H9 (cell line): ENCODE data around the gene ACVR1C. TPM values are rescaled to one million over a fixed set of nuclear protein-coding genes. Genes with fewer than 3 reads are reported as not detected.

Experiments
- DNase-seq: peaks from one replicate; pipeline ENCODE4 v3.0.0-alpha.2; 2017
- H2AFZ ChIP-seq: one replicate; pipeline ENCODE4 v1.6.1; 2013; ENCODE audit warnings: mild to moderate bottlenecking, low read length, control low read depth, moderate library complexity
- H2AK5ac ChIP-seq: 2 replicates; pipeline ENCODE4 v1.6.1; 2013; ENCODE audit warnings: low read length, control low read depth, mixed read lengths; ENCODE audit not compliant: insufficient read length
- H2BK120ac ChIP-seq: one replicate; pipeline ENCODE4 v1.6.1; 2013; ENCODE audit warnings: low read depth, mild to moderate bottlenecking, low read length, control low read depth, inconsistent platforms; ENCODE audit not compliant: poor library complexity, severe bottlenecking
- H2BK12ac ChIP-seq: 2 replicates; pipeline ENCODE4 v1.6.1; 2013; ENCODE audit warnings: low read length, control low read depth, mixed read lengths, low read depth; ENCODE audit not compliant: insufficient read length
- H2BK15ac ChIP-seq: 2 replicates; pipeline ENCODE4 v1.6.1; 2013; ENCODE audit warnings: low read depth, low read length, control low read depth
- H2BK20ac ChIP-seq: one replicate; pipeline ENCODE4 v1.6.1; 2013; ENCODE audit warnings: low read depth, mild to moderate bottlenecking, low read length, control low read depth, inconsistent platforms; ENCODE audit not compliant: poor library complexity, severe bottlenecking
- H2BK5ac ChIP-seq: 2 replicates; pipeline ENCODE4 v1.6.1; 2013; ENCODE audit warnings: low read length, control low read depth, mixed read lengths; ENCODE audit not compliant: insufficient read length
- H3K14ac ChIP-seq: 2 replicates; pipeline ENCODE4 v1.6.1; 2013; ENCODE audit warnings: low read length, control low read depth; ENCODE audit not compliant: insufficient read depth
- H3K18ac ChIP-seq: 2 replicates; pipeline ENCODE4 v1.6.1; 2013; ENCODE audit warnings: low read depth, mild to moderate bottlenecking, mixed read lengths, low read length, control low read depth; ENCODE audit not compliant: insufficient read length
- H3K23ac ChIP-seq: 2 replicates; pipeline ENCODE4 v1.6.1; 2013; ENCODE audit warnings: low read length, control low read depth, mixed read lengths, low read depth; ENCODE audit not compliant: insufficient read length
- H3K23me2 ChIP-seq: 2 replicates; pipeline ENCODE4 v1.6.1; 2013; ENCODE audit warnings: low read depth, mild to moderate bottlenecking, mixed read lengths, low read length, control low read depth; ENCODE audit not compliant: insufficient read length, poor library complexity, severe bottlenecking
- H3K27ac ChIP-seq: 2 replicates; pipeline ENCODE4 v1.5.1; 2013; ENCODE audit warnings: low read length, control low read depth, mixed read lengths, low read depth; ENCODE audit not compliant: insufficient read length
- H3K27me3 ChIP-seq: 2 replicates; pipeline ENCODE4 v1.6.1; 2013; ENCODE audit warnings: low read length, control low read depth, inconsistent platforms; ENCODE audit not compliant: insufficient read depth
- H3K4ac ChIP-seq: 2 replicates; pipeline ENCODE4 v1.6.1; 2013; ENCODE audit warnings: low read depth, mild to moderate bottlenecking, control low read depth, inconsistent platforms, low read length, moderate library complexity
- H3K4me1 ChIP-seq: 2 replicates; pipeline ENCODE4 v1.6.1; 2013; ENCODE audit warnings: low read length, control low read depth, inconsistent platforms; ENCODE audit not compliant: insufficient read depth
- H3K4me2 ChIP-seq: 2 replicates; pipeline ENCODE4 v1.6.1; 2013; ENCODE audit warnings: low read length, control low read depth, mixed read lengths; ENCODE audit not compliant: insufficient read length, insufficient read depth
- H3K56ac ChIP-seq: 2 replicates; pipeline ENCODE4 v1.6.1; 2013; ENCODE audit warnings: low read depth, mild to moderate bottlenecking, mixed read lengths, low read length, control low read depth; ENCODE audit not compliant: insufficient read length
- H3K79me1 ChIP-seq: 2 replicates; pipeline ENCODE4 v1.6.1; 2013; ENCODE audit warnings: low read depth, mild to moderate bottlenecking, moderate library complexity, low read length, control low read depth, inconsistent platforms; ENCODE audit not compliant: insufficient read depth, poor library complexity, severe bottlenecking
- H3K79me2 ChIP-seq: 2 replicates; pipeline ENCODE4 v1.6.1; 2013; ENCODE audit warnings: low read length, control low read depth, inconsistent platforms; ENCODE audit not compliant: insufficient read depth
- H3K9ac ChIP-seq: 2 replicates; pipeline ENCODE4 v1.6.1; 2013; ENCODE audit warnings: low read length, control low read depth, mixed read lengths; ENCODE audit not compliant: insufficient read length; ENCODE audit errors: extremely low read depth
- H3K9me3 ChIP-seq: one replicate; pipeline ENCODE4 v1.6.1; 2013; ENCODE audit warnings: low read depth, low read length, inconsistent platforms; ENCODE audit not compliant: control insufficient read depth
- H3T11ph ChIP-seq: one replicate; pipeline ENCODE4 v1.6.1; 2013; ENCODE audit warnings: mild to moderate bottlenecking, low read length, control low read depth, inconsistent platforms
- H4K20me1 ChIP-seq: one replicate; pipeline ENCODE4 v1.6.1; 2013; ENCODE audit not compliant: control insufficient read depth, insufficient read length, insufficient read depth
- H4K5ac ChIP-seq: 2 replicates; pipeline ENCODE4 v1.6.1; 2013; ENCODE audit warnings: low read depth, mild to moderate bottlenecking, mixed read lengths, low read length, control low read depth; ENCODE audit not compliant: insufficient read length
- H4K8ac ChIP-seq: replicated peaks from 2 replicates; pipeline ENCODE4 v1.6.1; 2013; ENCODE audit warnings: low read length, control low read depth, mixed read lengths, low read depth; ENCODE audit not compliant: insufficient read length
- H4K91ac ChIP-seq: 2 replicates; pipeline ENCODE4 v1.6.1; 2013; ENCODE audit warnings: low read depth, mild to moderate bottlenecking, moderate library complexity, mixed read lengths, low read length, control low read depth; ENCODE audit not compliant: insufficient read length
- H3K27ac Mint-ChIP-seq, 3 experiments: 2 replicates in 2 of 3; 3 replicates in 1 of 3; pipeline ENCODE4 v1.8.0; 2020 to 2021; ENCODE audit warnings: mixed read lengths in 3 of 3, mild to moderate bottlenecking in 1 of 3, moderate library complexity in 1 of 3
- H3K27me3 Mint-ChIP-seq: 2 replicates; pipeline ENCODE4 v1.8.0; 2021; ENCODE audit warnings: low read depth, mild to moderate bottlenecking, moderate library complexity, mixed read lengths
- H3K36me3 Mint-ChIP-seq, 3 experiments: 2 replicates in 2 of 3; 3 replicates in 1 of 3; pipeline ENCODE4 v1.8.0; 2020 to 2021; ENCODE audit warnings: low read depth in 3 of 3, mixed read lengths in 3 of 3; ENCODE audit not compliant: insufficient read depth in 1 of 3
- H3K4me1 Mint-ChIP-seq, 2 experiments: 2 replicates each; pipeline ENCODE4 v1.8.0; 2020; ENCODE audit warnings: mixed read lengths in 2 of 2
- H3K4me3 Mint-ChIP-seq, 2 experiments: 2 replicates in 1 of 2; 3 replicates in 1 of 2; pipeline ENCODE4 v1.8.0; 2020 to 2021; ENCODE audit warnings: mild to moderate bottlenecking in 2 of 2, mixed read lengths in 2 of 2, moderate library complexity in 1 of 2
- H3K9me3 Mint-ChIP-seq, 2 experiments: 2 replicates in 1 of 2; 3 replicates in 1 of 2; pipeline ENCODE4 v1.8.0; 2020; ENCODE audit warnings: mild to moderate bottlenecking in 2 of 2, mixed read lengths in 2 of 2, moderate library complexity in 1 of 2
- CTCF ChIP-seq: fragments of 200-600 bp; sonication (generic); conservative IDR thresholded peaks from 3 replicates; pipeline ENCODE4 v1.8.0; 2021; ENCODE audit warnings: antibody characterized with exemption, mild to moderate bottlenecking
- WGBS: extraction: QIAGEN DNeasy Blood & Tissue Kit; methylation state at CpG from one replicate; pipeline ENCODE4 v1.1.7; 2013; ENCODE audit warnings: missing lambda C conversion rate, low lambda C conversion rate, mixed read lengths; ENCODE audit not compliant: insufficient read length; ENCODE audit errors: extremely low coverage; 5-methylcytosine and 5-hydroxymethylcytosine counted together
- total RNA-seq: library from RNA; stranded (reverse); gene quantifications from 2 replicates; pipeline ENCODE4 v1.2.1, GENCODE V29; 2021

The ACVR1C gene
- total RNA-seq, 1 experiment from 2014 or later, result 0.81 TPM

GRCh38 chr2:157528963-157529751, 99.5 kb downstream of the ACVR1C start:
- Histone ChIP-seq H3K4me2 (no peak overlapping the region), H3K79me1 (no peaks in the 10 kb centered on the region), H2AK5ac (no peak overlapping the region), H2BK5ac (no peak overlapping the region), H4K91ac (no peak overlapping the region), H3K9ac (no peak overlapping the region), H3K56ac (no peak overlapping the region), H2BK120ac (no peak overlapping the region), H4K20me1 (no peaks in the 10 kb centered on the region), H3K18ac (no peak overlapping the region), H2BK20ac (no peak overlapping the region), H4K5ac (no peak overlapping the region), H3K23me2 (no peaks in the 10 kb centered on the region), H3K23ac (no peak overlapping the region), H3K4ac (no peak overlapping the region), H3T11ph (no peak overlapping the region), H3K4me1 (no peaks in the 10 kb centered on the region), H2BK15ac (no peak overlapping the region), H2BK12ac (no peak overlapping the region), H4K8ac (no peak overlapping the region), H3K79me2 (no peaks in the 10 kb centered on the region), H3K14ac (no peak overlapping the region), H3K9me3 (no peaks in the 10 kb centered on the region), H3K27ac (no peak overlapping the region), H3K27me3 (no peaks in the 10 kb centered on the region), H2AFZ (no peak overlapping the region)
- Mint-ChIP-seq H3K4me3 (no peak overlapping the region), H3K9me3 (no peaks in the 10 kb centered on the region), H3K4me1 (no peaks in the 10 kb centered on the region), H3K27ac (no peak overlapping the region), H3K27me3 (no peaks in the 10 kb centered on the region), H3K36me3 (no peaks in the 10 kb centered on the region)
- DNase-seq, result no peak
- WGBS, result no CpG with 5 or more reads among the region's 4 CpGs
- TF ChIP-seq CTCF, result no peak
